ENCODE data around the gene CES2.

DNA sequence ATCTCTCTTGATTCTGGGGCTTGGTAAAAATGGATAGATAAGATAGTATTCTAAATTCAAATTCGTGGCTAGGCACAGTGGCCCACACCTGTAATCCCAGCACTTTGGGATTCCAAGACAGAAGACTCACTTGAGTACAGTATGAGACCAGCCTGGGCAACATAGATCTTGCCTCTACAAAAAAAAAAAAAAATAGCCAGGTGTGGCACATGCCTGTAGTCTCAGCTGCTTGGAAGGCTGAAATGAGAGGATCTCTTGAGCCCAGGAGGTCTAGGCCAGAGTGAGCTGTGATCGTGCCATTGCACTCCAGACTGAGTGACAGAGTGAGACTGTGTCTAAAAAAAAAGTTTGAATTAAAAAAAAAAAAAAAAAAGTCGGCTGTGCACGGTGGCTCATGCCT lies 45.7 kb upstream of the CES2 start:
- TF ChIP-seq, protein P1, sequence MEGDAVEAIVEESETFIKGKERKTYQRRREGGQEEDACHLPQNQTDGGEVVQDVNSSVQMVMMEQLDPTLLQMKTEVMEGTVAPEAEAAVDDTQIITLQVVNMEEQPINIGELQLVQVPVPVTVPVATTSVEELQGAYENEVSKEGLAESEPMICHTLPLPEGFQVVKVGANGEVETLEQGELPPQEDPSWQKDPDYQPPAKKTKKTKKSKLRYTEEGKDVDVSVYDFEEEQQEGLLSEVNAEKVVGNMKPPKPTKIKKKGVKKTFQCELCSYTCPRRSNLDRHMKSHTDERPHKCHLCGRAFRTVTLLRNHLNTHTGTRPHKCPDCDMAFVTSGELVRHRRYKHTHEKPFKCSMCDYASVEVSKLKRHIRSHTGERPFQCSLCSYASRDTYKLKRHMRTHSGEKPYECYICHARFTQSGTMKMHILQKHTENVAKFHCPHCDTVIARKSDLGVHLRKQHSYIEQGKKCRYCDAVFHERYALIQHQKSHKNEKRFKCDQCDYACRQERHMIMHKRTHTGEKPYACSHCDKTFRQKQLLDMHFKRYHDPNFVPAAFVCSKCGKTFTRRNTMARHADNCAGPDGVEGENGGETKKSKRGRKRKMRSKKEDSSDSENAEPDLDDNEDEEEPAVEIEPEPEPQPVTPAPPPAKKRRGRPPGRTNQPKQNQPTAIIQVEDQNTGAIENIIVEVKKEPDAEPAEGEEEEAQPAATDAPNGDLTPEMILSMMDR (IDR thresholded peaks at IDR 0.05) = no peak
- TF ChIP-seq NR1H2 (CRISPR knock-in tag; IDR thresholded peaks at IDR 0.05) (no peak), SP1 (CRISPR knock-in tag; conservative IDR thresholded peaks at IDR 0.05) (no peak), CREB1 (CRISPR knock-in tag; IDR thresholded peaks at IDR 0.05) (no peak), ESRRA (CRISPR knock-in tag; IDR thresholded peaks at IDR 0.05; ENCODE audit: borderline replicate concordance) (no peak), ZNF423 (CRISPR knock-in tag; IDR thresholded peaks at IDR 0.05) (no peak), ELF4 (CRISPR knock-in tag; IDR thresholded peaks at IDR 0.05; ENCODE audit: low read depth) (no peak), CBFB (CRISPR knock-in tag; IDR thresholded peaks at IDR 0.05; ENCODE audit: low read depth) (no peak), ZNF317 (CRISPR knock-in tag; IDR thresholded peaks at IDR 0.05; ENCODE audit: borderline replicate concordance, low read depth) (no peak), ZNF416 (CRISPR knock-in tag; IDR thresholded peaks at IDR 0.05) (no peak), ATF1 (CRISPR knock-in tag; IDR thresholded peaks at IDR 0.05) (no peak)
- TF ChIP-seq, protein P2, sequence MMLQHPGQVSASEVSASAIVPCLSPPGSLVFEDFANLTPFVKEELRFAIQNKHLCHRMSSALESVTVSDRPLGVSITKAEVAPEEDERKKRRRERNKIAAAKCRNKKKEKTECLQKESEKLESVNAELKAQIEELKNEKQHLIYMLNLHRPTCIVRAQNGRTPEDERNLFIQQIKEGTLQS (CRISPR knock-in tag; conservative IDR thresholded peaks at IDR 0.05) = no peak
- TF ChIP-seq, protein P3, sequence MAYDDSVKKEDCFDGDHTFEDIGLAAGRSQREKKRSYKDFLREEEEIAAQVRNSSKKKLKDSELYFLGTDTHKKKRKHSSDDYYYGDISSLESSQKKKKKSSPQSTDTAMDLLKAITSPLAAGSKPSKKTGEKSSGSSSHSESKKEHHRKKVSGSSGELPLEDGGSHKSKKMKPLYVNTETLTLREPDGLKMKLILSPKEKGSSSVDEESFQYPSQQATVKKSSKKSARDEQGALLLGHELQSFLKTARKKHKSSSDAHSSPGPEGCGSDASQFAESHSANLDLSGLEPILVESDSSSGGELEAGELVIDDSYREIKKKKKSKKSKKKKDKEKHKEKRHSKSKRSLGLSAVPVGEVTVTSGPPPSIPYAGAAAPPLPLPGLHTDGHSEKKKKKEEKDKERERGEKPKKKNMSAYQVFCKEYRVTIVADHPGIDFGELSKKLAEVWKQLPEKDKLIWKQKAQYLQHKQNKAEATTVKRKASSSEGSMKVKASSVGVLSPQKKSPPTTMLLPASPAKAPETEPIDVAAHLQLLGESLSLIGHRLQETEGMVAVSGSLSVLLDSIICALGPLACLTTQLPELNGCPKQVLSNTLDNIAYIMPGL (CRISPR knock-in tag; IDR thresholded peaks at IDR 0.05) = no peak
- TF ChIP-seq, protein P4, sequence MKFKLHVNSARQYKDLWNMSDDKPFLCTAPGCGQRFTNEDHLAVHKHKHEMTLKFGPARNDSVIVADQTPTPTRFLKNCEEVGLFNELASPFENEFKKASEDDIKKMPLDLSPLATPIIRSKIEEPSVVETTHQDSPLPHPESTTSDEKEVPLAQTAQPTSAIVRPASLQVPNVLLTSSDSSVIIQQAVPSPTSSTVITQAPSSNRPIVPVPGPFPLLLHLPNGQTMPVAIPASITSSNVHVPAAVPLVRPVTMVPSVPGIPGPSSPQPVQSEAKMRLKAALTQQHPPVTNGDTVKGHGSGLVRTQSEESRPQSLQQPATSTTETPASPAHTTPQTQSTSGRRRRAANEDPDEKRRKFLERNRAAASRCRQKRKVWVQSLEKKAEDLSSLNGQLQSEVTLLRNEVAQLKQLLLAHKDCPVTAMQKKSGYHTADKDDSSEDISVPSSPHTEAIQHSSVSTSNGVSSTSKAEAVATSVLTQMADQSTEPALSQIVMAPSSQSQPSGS (CRISPR knock-in tag; IDR thresholded peaks at IDR 0.05; ENCODE audit: borderline replicate concordance, low read depth) = no peak

All from WTC11 (cell line).